Measurements from ENCODE around the gene DIDO1. TPM values are rescaled to one million over a fixed set of nuclear protein-coding genes. Genes with fewer than 3 reads are reported as not detected.

DIDO1 gene
- total RNA-seq, 1 experiment from 2014 or later: 33.2 TPM

- POLR2A ChIA-PET (ENCODE audit: unreplicated experiment): no interaction called here
- Histone ChIP-seq H3K36me3 (ENCODE audit: low read depth, low read length) (no peaks in the 10 kb centered on the region), H4K20me1 (ENCODE audit: low read length) (no peaks in the 10 kb centered on the region), H3K27me3 (ENCODE audit: low read length) (peaks cover 9% of the 10 kb centered on the region; the same call in 1 of the 2 replicates), H3K4me2 (ENCODE audit: low read length) (no peak overlapping the region), H3F3A (ENCODE audit: low read length, unreplicated experiment) (no peaks in the 10 kb centered on the region), H3K9ac (ENCODE audit: low read length) (no peak overlapping the region), H3K27ac (ENCODE audit: low read length) (no peak overlapping the region), H2AFZ (ENCODE audit: low read length) (no peak overlapping the region), H3K4me3 (ENCODE audit: low read length) (no peak overlapping the region), H3K4me1 (ENCODE audit: insufficient read depth, low read length) (no peaks in the 10 kb centered on the region), H3K9me3 (ENCODE audit: low read length) (no peaks in the 10 kb centered on the region), H3K79me2 (ENCODE audit: low read length) (no peaks in the 10 kb centered on the region), H3K9me2 (replicated peaks; ENCODE audit: low read length) (no peaks in the 10 kb centered on the region)
- no TSS peak for BruUV-seq (replicated peaks)
- ATAC-seq: no peak
- intact Hi-C loops (cut with micrococcal nuclease): no loop called here
- no peak for TF ChIP-seq EZH2 (IDR thresholded peaks at IDR 0.05; ENCODE audit: low read length, unreplicated experiment)
- TF ChIP-seq EZH2phosphoT487 (IDR thresholded peaks at IDR 0.05; ENCODE audit: borderline replicate concordance, low read length): no peak
- TF ChIP-seq CTCF (conservative IDR thresholded peaks at IDR 0.05; ENCODE audit: low read depth, low read length): no peak
- CTCF ChIA-PET: no interaction called here
- DNase-seq: no peak
These were observed 37.5 kb upstream of the DIDO1 start for GRCh38 chr20:62963614-62964397.

GRCh38 chr20:62962891-62963613, 36.7 kb upstream of the DIDO1 start:
- Histone ChIP-seq H3K9me3 (ENCODE audit: low read length) (no peaks in the 10 kb centered on the region), H4K20me1 (ENCODE audit: low read length) (no peaks in the 10 kb centered on the region), H3K4me2 (ENCODE audit: low read length) (no peak overlapping the region), H3K9ac (ENCODE audit: low read length) (no peak overlapping the region), H3K4me1 (ENCODE audit: insufficient read depth, low read length) (no peaks in the 10 kb centered on the region), H2AFZ (ENCODE audit: low read length) (no peak overlapping the region), H3K9me2 (replicated peaks; ENCODE audit: low read length) (no peaks in the 10 kb centered on the region), H3K36me3 (ENCODE audit: low read depth, low read length) (no peaks in the 10 kb centered on the region), H3K27me3 (ENCODE audit: low read length) (peaks cover 9% of the 10 kb centered on the region; the same call in 1 of the 2 replicates), H3K4me3 (ENCODE audit: low read length) (no peak overlapping the region), H3K79me2 (ENCODE audit: low read length) (no peaks in the 10 kb centered on the region), H3K27ac (ENCODE audit: low read length) (no peak overlapping the region), H3F3A (ENCODE audit: low read length, unreplicated experiment) (no peaks in the 10 kb centered on the region)
- ChIA-PET CTCF (no interaction called here), POLR2A (ENCODE audit: unreplicated experiment) (no interaction called here)
- no peak for ATAC-seq
- intact Hi-C loops (cut with micrococcal nuclease): no loop called here
- no peak for DNase-seq
- BruUV-seq (replicated peaks): no TSS peak
- no peak for TF ChIP-seq CTCF (conservative IDR thresholded peaks at IDR 0.05; ENCODE audit: low read depth, low read length)
- TF ChIP-seq EZH2 (IDR thresholded peaks at IDR 0.05; ENCODE audit: low read length, unreplicated experiment): no peak
- no peak for TF ChIP-seq EZH2phosphoT487 (IDR thresholded peaks at IDR 0.05; ENCODE audit: borderline replicate concordance, low read length)

All from PC-3 (cell line).